ENCODE data around the gene DTD2.

The DTD2 gene

DNA sequence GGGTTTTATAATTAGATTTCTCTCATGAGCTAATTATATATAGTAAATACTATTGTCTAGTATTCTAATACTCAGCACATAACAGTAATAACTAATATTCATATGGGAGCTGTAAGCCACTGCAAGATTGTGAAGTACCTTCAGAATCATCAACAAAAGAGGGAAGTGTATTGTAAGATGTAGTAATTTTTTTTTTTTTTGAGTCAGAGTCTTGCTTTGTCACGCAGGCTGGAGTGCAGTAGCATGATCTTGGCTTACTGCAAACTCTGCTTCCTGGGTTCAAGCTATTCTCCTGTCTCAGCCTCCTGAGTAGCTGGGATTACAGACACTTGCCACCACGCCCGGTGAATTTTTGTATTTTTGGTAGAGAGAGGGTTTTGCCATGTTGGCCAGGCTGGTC, 27.4 kb upstream of the DTD2 start:
- no peaks in the 10 kb centered on the region for H3K9me3 ChIP-seq (ENCODE audit: control insufficient read depth, insufficient read depth, low read depth, low read length)
- no peak overlapping the region for H3K27ac ChIP-seq (ENCODE audit: extremely low read depth, low read depth, low read length)
- ChIA-PET CTCF (interaction anchor here (0.7 kb wide), 1 partner anchor 402 kb away, joined by 3 read pairs; no protein-coding TSS in a partner anchor), POLR2A (no interaction called here)
- no peaks in the 10 kb centered on the region for H3K36me3 ChIP-seq (ENCODE audit: control insufficient read depth in 2 of 2, insufficient read depth in 1 of 2, low read length in 2 of 2)
- no peaks in the 10 kb centered on the region for H3K4me1 ChIP-seq (ENCODE audit: control insufficient read depth, insufficient read depth, low read length)
- no peak overlapping the region for H3K4me3 ChIP-seq (ENCODE audit: low read depth, low read length)
- TF ChIP-seq ZNF341 (tag by site-specific recombination; IDR thresholded peaks at IDR 0.05; ENCODE audit: low read depth) = no peak
- no peak for TF ChIP-seq ZNF664 (tag by site-specific recombination; IDR thresholded peaks at IDR 0.05)
- no peak for TF ChIP-seq KLF10 (tag by site-specific recombination; IDR thresholded peaks at IDR 0.05)
- TF ChIP-seq, protein P1, sequence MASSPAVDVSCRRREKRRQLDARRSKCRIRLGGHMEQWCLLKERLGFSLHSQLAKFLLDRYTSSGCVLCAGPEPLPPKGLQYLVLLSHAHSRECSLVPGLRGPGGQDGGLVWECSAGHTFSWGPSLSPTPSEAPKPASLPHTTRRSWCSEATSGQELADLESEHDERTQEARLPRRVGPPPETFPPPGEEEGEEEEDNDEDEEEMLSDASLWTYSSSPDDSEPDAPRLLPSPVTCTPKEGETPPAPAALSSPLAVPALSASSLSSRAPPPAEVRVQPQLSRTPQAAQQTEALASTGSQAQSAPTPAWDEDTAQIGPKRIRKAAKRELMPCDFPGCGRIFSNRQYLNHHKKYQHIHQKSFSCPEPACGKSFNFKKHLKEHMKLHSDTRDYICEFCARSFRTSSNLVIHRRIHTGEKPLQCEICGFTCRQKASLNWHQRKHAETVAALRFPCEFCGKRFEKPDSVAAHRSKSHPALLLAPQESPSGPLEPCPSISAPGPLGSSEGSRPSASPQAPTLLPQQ (tag by site-specific recombination; IDR thresholded peaks at IDR 0.05) = no peak
- no peak for TF ChIP-seq GLIS1 (tag by site-specific recombination; IDR thresholded peaks at IDR 0.05)
- no peak for TF ChIP-seq EGR2 (tag by site-specific recombination; IDR thresholded peaks at IDR 0.05; ENCODE audit: low read depth)
- no peak for TF ChIP-seq ZNF776 (tag by site-specific recombination; IDR thresholded peaks at IDR 0.05; ENCODE audit: borderline replicate concordance)
- TF ChIP-seq ZNF248 (tag by site-specific recombination; IDR thresholded peaks at IDR 0.05) = no peak
- TF ChIP-seq, protein P2, sequence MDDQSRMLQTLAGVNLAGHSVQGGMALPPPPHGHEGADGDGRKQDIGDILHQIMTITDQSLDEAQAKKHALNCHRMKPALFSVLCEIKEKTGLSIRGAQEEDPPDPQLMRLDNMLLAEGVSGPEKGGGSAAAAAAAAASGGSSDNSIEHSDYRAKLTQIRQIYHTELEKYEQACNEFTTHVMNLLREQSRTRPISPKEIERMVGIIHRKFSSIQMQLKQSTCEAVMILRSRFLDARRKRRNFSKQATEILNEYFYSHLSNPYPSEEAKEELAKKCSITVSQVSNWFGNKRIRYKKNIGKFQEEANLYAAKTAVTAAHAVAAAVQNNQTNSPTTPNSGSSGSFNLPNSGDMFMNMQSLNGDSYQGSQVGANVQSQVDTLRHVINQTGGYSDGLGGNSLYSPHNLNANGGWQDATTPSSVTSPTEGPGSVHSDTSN (CRISPR knock-in tag; IDR thresholded peaks at IDR 0.05) = no peak
- TF ChIP-seq ZNF529 (tag by site-specific recombination; IDR thresholded peaks at IDR 0.05; ENCODE audit: insufficient replicate concordance) = no peak
- TF ChIP-seq GLIS2 (tag by site-specific recombination; IDR thresholded peaks at IDR 0.05) = no peak
- TF ChIP-seq ZNF777 (tag by site-specific recombination; IDR thresholded peaks at IDR 0.05; ENCODE audit: borderline replicate concordance) = no peak
- TF ChIP-seq GLI4 (tag by site-specific recombination; IDR thresholded peaks at IDR 0.05) = no peak
- TF ChIP-seq ZNF626 (tag by site-specific recombination; IDR thresholded peaks at IDR 0.05) = no peak
- TF ChIP-seq ZNF302 (tag by site-specific recombination; IDR thresholded peaks at IDR 0.05; ENCODE audit: low read depth) = no peak
- TF ChIP-seq, protein P3, sequence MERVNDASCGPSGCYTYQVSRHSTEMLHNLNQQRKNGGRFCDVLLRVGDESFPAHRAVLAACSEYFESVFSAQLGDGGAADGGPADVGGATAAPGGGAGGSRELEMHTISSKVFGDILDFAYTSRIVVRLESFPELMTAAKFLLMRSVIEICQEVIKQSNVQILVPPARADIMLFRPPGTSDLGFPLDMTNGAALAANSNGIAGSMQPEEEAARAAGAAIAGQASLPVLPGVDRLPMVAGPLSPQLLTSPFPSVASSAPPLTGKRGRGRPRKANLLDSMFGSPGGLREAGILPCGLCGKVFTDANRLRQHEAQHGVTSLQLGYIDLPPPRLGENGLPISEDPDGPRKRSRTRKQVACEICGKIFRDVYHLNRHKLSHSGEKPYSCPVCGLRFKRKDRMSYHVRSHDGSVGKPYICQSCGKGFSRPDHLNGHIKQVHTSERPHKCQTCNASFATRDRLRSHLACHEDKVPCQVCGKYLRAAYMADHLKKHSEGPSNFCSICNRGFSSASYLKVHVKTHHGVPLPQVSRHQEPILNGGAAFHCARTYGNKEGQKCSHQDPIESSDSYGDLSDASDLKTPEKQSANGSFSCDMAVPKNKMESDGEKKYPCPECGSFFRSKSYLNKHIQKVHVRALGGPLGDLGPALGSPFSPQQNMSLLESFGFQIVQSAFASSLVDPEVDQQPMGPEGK (tag by site-specific recombination; IDR thresholded peaks at IDR 0.05) = no peak

DNA sequence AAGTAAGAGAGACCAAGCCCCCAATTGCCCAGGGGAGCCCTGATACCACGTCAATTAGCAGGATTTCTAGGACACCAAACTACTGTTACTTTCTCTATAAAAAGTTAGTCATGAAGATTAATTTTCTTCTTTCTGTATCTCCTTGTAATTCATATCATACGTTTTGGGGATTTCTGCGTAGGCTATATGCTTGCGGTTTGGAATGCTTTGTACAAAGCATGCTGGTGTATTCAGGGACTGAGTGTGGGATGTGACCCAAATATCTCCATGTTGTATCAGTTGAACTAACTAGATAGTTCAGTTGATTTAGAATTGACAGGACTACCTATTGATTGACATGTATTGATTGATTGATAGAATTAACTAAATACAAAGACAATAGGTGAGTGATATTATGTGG, 22.9 kb upstream of the DTD2 start:
- no peaks in the 10 kb centered on the region for H3K9me3 ChIP-seq (ENCODE audit: control insufficient read depth, insufficient read depth, low read depth, low read length)
- POLR2A ChIA-PET = no interaction called here
- no peak overlapping the region for H3K27ac ChIP-seq (ENCODE audit: extremely low read depth, low read depth, low read length)
- H3K36me3 ChIP-seq (ENCODE audit: control insufficient read depth in 2 of 2, insufficient read depth in 1 of 2, low read length in 2 of 2) = no peaks in the 10 kb centered on the region
- TF ChIP-seq ZNF785 (tag by site-specific recombination; IDR thresholded peaks at IDR 0.05) = no peak
- no peak for TF ChIP-seq OSR2 (tag by site-specific recombination; IDR thresholded peaks at IDR 0.05)
- TF ChIP-seq ZNF202 (tag by site-specific recombination; IDR thresholded peaks at IDR 0.05; ENCODE audit: borderline replicate concordance) = no peak
- TF ChIP-seq ZNF121 (tag by site-specific recombination; IDR thresholded peaks at IDR 0.05) = no peak
- TF ChIP-seq REPIN1 (tag by site-specific recombination; IDR thresholded peaks at IDR 0.05; ENCODE audit: low read depth) = no peak
- no peak for TF ChIP-seq ZFP37 (tag by site-specific recombination; IDR thresholded peaks at IDR 0.05)
- TF ChIP-seq ZNF76 (tag by site-specific recombination; IDR thresholded peaks at IDR 0.05; ENCODE audit: borderline replicate concordance, low read depth) = no peak
- TF ChIP-seq, protein P4, sequence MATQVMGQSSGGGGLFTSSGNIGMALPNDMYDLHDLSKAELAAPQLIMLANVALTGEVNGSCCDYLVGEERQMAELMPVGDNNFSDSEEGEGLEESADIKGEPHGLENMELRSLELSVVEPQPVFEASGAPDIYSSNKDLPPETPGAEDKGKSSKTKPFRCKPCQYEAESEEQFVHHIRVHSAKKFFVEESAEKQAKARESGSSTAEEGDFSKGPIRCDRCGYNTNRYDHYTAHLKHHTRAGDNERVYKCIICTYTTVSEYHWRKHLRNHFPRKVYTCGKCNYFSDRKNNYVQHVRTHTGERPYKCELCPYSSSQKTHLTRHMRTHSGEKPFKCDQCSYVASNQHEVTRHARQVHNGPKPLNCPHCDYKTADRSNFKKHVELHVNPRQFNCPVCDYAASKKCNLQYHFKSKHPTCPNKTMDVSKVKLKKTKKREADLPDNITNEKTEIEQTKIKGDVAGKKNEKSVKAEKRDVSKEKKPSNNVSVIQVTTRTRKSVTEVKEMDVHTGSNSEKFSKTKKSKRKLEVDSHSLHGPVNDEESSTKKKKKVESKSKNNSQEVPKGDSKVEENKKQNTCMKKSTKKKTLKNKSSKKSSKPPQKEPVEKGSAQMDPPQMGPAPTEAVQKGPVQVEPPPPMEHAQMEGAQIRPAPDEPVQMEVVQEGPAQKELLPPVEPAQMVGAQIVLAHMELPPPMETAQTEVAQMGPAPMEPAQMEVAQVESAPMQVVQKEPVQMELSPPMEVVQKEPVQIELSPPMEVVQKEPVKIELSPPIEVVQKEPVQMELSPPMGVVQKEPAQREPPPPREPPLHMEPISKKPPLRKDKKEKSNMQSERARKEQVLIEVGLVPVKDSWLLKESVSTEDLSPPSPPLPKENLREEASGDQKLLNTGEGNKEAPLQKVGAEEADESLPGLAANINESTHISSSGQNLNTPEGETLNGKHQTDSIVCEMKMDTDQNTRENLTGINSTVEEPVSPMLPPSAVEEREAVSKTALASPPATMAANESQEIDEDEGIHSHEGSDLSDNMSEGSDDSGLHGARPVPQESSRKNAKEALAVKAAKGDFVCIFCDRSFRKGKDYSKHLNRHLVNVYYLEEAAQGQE (tag by site-specific recombination; IDR thresholded peaks at IDR 0.05) = no peak
- no peak for TF ChIP-seq ZNF571 (tag by site-specific recombination; IDR thresholded peaks at IDR 0.05)
- TF ChIP-seq PRDM1 (tag by site-specific recombination; IDR thresholded peaks at IDR 0.05) = no peak
- TF ChIP-seq, protein P5, sequence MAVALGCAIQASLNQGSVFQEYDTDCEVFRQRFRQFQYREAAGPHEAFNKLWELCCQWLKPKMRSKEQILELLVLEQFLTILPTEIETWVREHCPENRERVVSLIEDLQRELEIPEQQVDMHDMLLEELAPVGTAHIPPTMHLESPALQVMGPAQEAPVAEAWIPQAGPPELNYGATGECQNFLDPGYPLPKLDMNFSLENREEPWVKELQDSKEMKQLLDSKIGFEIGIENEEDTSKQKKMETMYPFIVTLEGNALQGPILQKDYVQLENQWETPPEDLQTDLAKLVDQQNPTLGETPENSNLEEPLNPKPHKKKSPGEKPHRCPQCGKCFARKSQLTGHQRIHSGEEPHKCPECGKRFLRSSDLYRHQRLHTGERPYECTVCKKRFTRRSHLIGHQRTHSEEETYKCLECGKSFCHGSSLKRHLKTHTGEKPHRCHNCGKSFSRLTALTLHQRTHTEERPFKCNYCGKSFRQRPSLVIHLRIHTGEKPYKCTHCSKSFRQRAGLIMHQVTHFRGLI (tag by site-specific recombination; IDR thresholded peaks at IDR 0.05) = no peak
- no peak for TF ChIP-seq ZNF596 (tag by site-specific recombination; IDR thresholded peaks at IDR 0.05)
- no peak overlapping the region for H3K4me3 ChIP-seq (ENCODE audit: low read depth, low read length)
- no peaks in the 10 kb centered on the region for H3K4me1 ChIP-seq (ENCODE audit: control insufficient read depth, insufficient read depth, low read length)
- CTCF ChIA-PET = no interaction called here
